OCI-LY3 (cell line): ENCODE measurements around the gene ELOVL1.

Source experiments
- CTCF ChIP-seq: fragments of 200-600, 300-600 bp; sonication (generic); IDR thresholded peaks from 2 replicates; pipeline ENCODE4 v1.5.1; 2014; ENCODE audit warnings: antibody characterized with exemption, low read length, low read depth
- EZH2phosphoT487 ChIP-seq: fragments of 200-600 bp; shearing (Covaris generic); IDR thresholded peaks from 2 replicates; pipeline ENCODE4 v1.6.1; 2018; ENCODE audit warnings: antibody characterized with exemption, mixed run types, low read depth

- no peak for TF ChIP-seq CTCF
- TF ChIP-seq EZH2phosphoT487 = no peak
These were observed 27.7 kb upstream of the ELOVL1 start for GRCh38 chr1:43395523-43395922.
